ENCODE data around the gene QSER1.
"Not testable (repeated sequence)": the region's sequence is repeated elsewhere in the genome, so short reads cannot be mapped to it uniquely, and the experiment has no call there.

QSER1 gene

GRCh38 chr11:32931606-32932005 lies 39.0 kb downstream of the QSER1 start:
- no peak for TF ChIP-seq CTCF (IDR thresholded peaks at IDR 0.05; ENCODE audit: low read depth, low read length, missing control alignments)
- no peak for DNase-seq (ENCODE audit: low read depth)
- H3K4me3 ChIP-seq (ENCODE audit: low read depth, low read length), result no peak overlapping the region

DNA sequence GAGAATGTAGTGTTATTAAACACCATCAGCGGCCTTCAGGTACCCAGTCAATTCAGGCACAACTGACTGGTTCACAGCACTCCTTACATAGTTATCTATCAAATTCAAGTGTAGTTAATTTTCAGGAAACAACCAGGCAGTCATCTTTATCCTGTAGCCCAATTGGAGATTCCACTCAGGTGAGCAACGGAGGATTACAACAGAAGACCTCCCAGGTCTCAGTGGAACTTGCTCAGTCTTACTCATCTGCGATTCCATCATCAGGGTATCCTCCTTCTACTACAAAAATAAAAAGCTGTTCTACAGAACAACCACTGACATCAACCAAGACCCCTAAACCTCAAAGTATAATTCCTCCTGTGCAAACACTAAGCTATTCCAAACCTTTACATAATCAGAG lies 39.6 kb downstream of the QSER1 start:
- H3K4me3 ChIP-seq (ENCODE audit: low read depth, low read length), result no peak overlapping the region
- no peak for DNase-seq (ENCODE audit: low read depth)
- no peak for TF ChIP-seq CTCF (IDR thresholded peaks at IDR 0.05; ENCODE audit: low read depth, low read length, missing control alignments)

DNA sequence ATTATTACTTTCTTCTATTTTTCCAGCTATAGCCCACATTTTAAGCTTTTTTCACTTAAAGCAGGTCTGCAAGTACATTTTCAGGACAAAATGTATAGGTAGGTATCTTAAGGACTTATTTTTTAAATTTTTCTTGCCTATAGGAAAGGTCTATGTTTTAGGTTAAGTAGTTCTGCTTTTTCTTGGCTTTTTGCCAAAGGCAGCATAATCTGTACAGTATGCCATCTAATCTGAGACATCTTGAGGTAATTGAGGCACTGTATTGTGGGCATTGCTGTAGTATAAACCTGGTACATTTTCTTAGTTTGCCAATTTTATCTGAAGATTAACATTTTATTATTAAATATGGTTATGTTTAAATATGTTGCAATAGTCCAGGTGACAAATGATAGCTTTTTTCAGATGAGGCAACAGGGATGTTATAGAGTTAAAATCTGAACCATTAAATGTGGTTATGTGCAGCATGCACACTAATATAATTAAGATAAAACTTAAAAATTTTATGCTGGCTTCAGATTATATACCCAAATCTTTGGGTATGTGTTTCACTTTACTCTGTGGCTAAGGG lies 42.9 kb downstream of the QSER1 start:
- no peak for TF ChIP-seq CTCF (IDR thresholded peaks at IDR 0.05; ENCODE audit: low read depth, low read length, missing control alignments)
- H3K4me3 ChIP-seq (ENCODE audit: low read depth, low read length), result no peak overlapping the region
- DNase-seq (ENCODE audit: low read depth), result no peak

- not testable (repeated sequence) for H3K4me3 ChIP-seq (ENCODE audit: low read depth, low read length)
Measured at GRCh38 chr11:32936178-32936577, 43.6 kb downstream of the QSER1 start.

GRCh38 chr11:32937283-32937682 lies 44.7 kb downstream of the QSER1 start:
- not testable (repeated sequence) for DNase-seq (ENCODE audit: low read depth); H3K4me3 ChIP-seq (ENCODE audit: low read depth, low read length)

More at GRCh38 chr11:32936178-32936577, 43.6 kb downstream of the QSER1 start:
- not testable (repeated sequence) for DNase-seq (ENCODE audit: low read depth)

GRCh38 chr11:32939046-32939445 lies 46.4 kb downstream of the QSER1 start:
- no peak for TF ChIP-seq CTCF (IDR thresholded peaks at IDR 0.05; ENCODE audit: low read depth, low read length, missing control alignments)
- no peak for DNase-seq (ENCODE audit: low read depth)

GRCh38 chr11:32939866-32940265 lies 47.3 kb downstream of the QSER1 start:
- DNase-seq (ENCODE audit: low read depth), result no peak
- TF ChIP-seq CTCF (IDR thresholded peaks at IDR 0.05; ENCODE audit: low read depth, low read length, missing control alignments), result no peak
- H3K4me3 ChIP-seq (ENCODE audit: low read depth, low read length), result no peak overlapping the region

More at GRCh38 chr11:32939046-32939445, 46.4 kb downstream of the QSER1 start:
- H3K4me3 ChIP-seq (ENCODE audit: low read depth, low read length), result no peak overlapping the region

GRCh38 chr11:32940865-32941264 lies 48.3 kb downstream of the QSER1 start:
- DNase-seq (ENCODE audit: low read depth), result no peak
- TF ChIP-seq CTCF (IDR thresholded peaks at IDR 0.05; ENCODE audit: low read depth, low read length, missing control alignments), result no peak
- no peak overlapping the region for H3K4me3 ChIP-seq (ENCODE audit: low read depth, low read length)
